Left lung (tissue), 10 donors: ENCODE measurements around the gene IGSF21. TPM values are rescaled to one million over a fixed set of nuclear protein-coding genes. Genes with fewer than 3 reads are reported as not detected.

Source experiments
- ATAC-seq: fragments of 200-7000 bp; cut with Tn5 transposase; one replicate; pipeline ENCODE4 v1.9.1; 2020; ENCODE audit warnings: moderate library complexity
- DNase-seq, 4 donors: peaks; one replicate each; pipeline ENCODE4 v3.0.0-alpha.2; 2013 to 2020
- H3K27ac ChIP-seq, 2 donors: fragments of 200-600 bp; sonication (generic) in 1 of 2; one replicate each; pipeline versions ENCODE4 v1.5.0 to v1.8.0; 2020 to 2021
- H3K27me3 ChIP-seq, 2 donors: fragments of 200-600 bp; sonication (generic) in 1 of 2; one replicate each; pipeline versions ENCODE4 v1.5.0 to v1.8.0; 2020 to 2021
- H3K36me3 ChIP-seq, 2 donors: fragments of 200-600 bp; sonication (generic) in 1 of 2; one replicate each; pipeline versions ENCODE4 v1.5.0 to v1.8.0; 2020 to 2021
- H3K4me1 ChIP-seq, 2 donors: fragments of 200-600 bp; one replicate each; pipeline ENCODE4 v1.8.0; 2021
- H3K4me3 ChIP-seq, 2 donors: fragments of 200-600 bp; sonication (generic) in 1 of 2; one replicate each; pipeline versions ENCODE4 v1.5.0 to v1.8.0; 2020 to 2021; ENCODE audit warnings: mild to moderate bottlenecking in 1 of 2
- H3K9me3 ChIP-seq, 2 donors: fragments of 200-600 bp; sonication (generic) in 1 of 2; one replicate each; pipeline versions ENCODE4 v1.5.0 to v1.8.0; 2020 to 2021
- intact Hi-C, 2 donors: fragments of 100-400 bp; cut with DNase I; formaldehyde crosslinking; loops; one replicate each; pipeline versions ENCODE4 v1.11.2 to v1.14.2; 2022
- polyA plus RNA-seq, 6 donors: library from polyadenylated mRNA; unstranded; fragments of 120-200 nt; gene quantifications; one replicate each; pipeline ENCODE4 v1.2.1, GENCODE V29; 2013; ENCODE audit not compliant: insufficient read length in 6 of 6
- total RNA-seq, 2 donors: library from RNA; stranded (reverse); fragmentation: NEBNext Ultra II Directional; extraction: Animal tissue kit (Norgen Biotek cat#: 25700); gene quantifications; one replicate each; pipeline ENCODE4 v1.2.1, GENCODE V29; 2021
- TF ChIP-seq, protein P1 (sequence below), 2 donors: fragments of 200-600 bp; sonication (generic) in 1 of 2; IDR thresholded peaks; one replicate each; pipeline versions ENCODE4 v1.5.0 to v1.8.0; 2021; ENCODE audit warnings: antibody characterized with exemption in 2 of 2
- donor health status: DM: no; HTN: yes; CAD: no.
- donor health status: DM: no; HTN: no; CAD: no.

The IGSF21 gene
- total and polyA plus RNA-seq, 8 donors: 0.14 to 1.2 (median 0.25) TPM; not detected in 2

DNA sequence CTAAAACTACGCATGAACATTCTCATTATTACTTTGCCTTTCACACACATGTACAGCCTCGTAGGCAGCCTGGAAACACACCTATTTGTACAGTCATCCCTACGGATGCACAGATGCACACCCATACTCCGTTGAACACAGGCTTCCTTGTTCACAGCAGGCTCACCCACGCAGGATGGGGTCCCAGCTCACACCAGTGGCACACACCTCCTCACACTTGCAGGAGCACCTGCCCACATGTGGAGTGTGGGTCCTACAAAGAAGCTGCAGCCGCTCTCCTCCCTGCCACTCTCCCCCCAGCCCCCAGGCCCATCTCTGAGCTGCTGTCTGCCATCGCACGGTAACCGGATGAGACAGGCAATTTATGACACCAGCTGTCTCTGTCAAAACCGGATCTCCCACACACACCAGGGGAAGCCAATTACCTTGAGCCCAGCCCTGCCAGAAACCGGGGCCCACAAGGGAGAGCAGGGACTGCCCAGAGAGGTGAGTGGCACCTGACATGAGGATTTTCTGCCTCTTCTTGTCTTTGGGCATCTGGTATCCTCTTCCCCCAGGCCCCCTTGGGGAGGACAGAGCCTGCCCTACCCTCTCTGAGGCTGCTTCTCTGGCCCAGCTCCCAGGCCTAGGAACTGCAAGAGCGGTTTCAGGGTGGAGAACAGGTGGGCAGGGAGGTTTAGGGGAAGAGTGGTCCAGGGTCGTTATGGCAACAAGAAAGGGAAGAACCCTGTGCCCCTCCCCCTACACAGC is 175.4 kb downstream of the IGSF21 start:
- no peaks in the 10 kb centered on the region for H3K4me1 ChIP-seq
- ATAC-seq: no peak
- peaks cover 0 to 75% of the 10 kb centered on the region in 2 donors for H3K27me3 ChIP-seq
- no peaks in the 10 kb centered on the region for H3K36me3 ChIP-seq
- TF ChIP-seq, protein P1, sequence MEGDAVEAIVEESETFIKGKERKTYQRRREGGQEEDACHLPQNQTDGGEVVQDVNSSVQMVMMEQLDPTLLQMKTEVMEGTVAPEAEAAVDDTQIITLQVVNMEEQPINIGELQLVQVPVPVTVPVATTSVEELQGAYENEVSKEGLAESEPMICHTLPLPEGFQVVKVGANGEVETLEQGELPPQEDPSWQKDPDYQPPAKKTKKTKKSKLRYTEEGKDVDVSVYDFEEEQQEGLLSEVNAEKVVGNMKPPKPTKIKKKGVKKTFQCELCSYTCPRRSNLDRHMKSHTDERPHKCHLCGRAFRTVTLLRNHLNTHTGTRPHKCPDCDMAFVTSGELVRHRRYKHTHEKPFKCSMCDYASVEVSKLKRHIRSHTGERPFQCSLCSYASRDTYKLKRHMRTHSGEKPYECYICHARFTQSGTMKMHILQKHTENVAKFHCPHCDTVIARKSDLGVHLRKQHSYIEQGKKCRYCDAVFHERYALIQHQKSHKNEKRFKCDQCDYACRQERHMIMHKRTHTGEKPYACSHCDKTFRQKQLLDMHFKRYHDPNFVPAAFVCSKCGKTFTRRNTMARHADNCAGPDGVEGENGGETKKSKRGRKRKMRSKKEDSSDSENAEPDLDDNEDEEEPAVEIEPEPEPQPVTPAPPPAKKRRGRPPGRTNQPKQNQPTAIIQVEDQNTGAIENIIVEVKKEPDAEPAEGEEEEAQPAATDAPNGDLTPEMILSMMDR (IDR thresholded peaks at IDR 0.05): no peak
- DNase-seq: no peak
- H3K4me3 ChIP-seq: no peak overlapping the region
- H3K27ac ChIP-seq: no peak overlapping the region
- H3K9me3 ChIP-seq: no peaks in the 10 kb centered on the region
- intact Hi-C loops: no loop called here

DNA sequence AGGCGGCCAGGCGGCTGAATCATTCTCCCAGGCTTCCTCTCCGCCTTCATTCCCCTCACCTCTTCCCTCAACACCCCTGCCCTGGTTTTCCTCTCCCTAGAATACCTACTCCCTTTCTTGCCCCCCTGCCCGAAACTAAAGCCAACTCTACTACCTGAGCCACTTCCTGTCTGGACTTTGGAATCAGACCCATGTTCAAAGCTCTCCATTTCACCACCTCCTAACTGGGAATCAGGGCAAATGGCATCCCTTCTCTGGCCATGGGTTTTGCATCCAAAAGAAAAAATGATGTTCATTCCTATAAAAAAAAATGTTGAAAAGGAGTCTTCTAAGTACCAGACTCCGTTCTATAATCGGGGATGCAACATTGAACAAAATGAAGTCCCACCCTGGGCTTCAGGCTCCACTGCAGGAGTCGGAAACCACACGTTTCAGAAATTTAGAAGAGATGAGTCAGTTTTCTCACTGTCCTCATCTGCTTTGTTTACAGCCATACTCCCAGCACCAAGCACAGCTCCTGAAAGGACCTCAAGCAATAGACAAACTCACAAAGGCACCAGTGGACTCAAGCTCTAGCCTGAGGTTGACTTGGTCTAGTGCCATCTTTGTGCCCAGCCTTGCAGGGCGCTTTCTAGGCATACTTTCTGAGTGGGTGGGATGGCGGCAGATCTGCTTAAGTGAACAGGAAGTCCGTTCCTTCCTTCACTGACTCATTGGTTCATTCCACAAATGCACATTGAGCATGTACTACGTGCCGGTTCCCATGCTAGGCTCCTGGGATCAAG is 176.2 kb downstream of the IGSF21 start:
- H3K4me1 ChIP-seq: no peaks in the 10 kb centered on the region
- no peak overlapping the region for H3K27ac ChIP-seq
- H3K9me3 ChIP-seq: no peaks in the 10 kb centered on the region
- H3K4me3 ChIP-seq: no peak overlapping the region
- H3K36me3 ChIP-seq: no peaks in the 10 kb centered on the region
- TF ChIP-seq, protein P1 (IDR thresholded peaks at IDR 0.05): no peak
- H3K27me3 ChIP-seq: peaks cover 0 to 79% of the 10 kb centered on the region in 2 donors
- no peak for DNase-seq
- no peak for ATAC-seq
- intact Hi-C loops: no loop called here

DNA sequence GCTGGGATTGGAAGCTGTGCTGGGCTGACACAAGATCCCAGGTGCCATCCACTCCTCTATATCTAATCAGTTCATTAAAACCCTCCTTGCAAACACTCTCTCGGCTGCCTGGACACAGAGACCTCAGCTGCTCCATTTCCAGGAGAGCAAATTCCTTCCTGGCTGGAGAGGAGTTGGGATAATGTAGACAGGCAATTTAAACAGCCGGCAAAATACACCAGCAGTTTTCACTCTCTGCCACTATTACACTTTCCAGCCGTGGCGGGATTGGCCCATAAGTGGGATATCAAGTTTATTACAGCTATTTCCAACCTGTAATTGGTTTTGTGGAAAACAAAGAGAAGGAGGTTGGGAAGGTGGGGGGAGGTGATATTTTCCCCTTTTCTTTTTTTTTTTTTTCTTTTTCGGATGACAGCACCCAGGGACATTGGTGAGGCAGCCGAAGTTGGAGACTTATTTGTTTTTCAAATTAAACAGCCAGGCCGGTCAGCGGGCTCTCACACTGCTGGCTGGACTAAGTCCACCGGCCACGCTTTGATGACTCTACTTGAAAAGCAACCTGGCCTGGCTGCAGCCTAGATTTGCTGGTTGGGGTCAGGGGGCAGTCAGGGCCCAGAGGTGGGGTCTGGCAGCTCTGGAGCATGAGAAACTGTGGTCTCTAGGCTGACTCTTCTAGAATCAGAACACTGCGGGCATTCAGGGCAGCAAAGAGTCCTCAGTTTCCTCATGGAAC is 177.4 kb downstream of the IGSF21 start:
- intact Hi-C loops: no loop called here
- no peak for ATAC-seq
- peaks cover 0 to 86% of the 10 kb centered on the region in 2 donors for H3K27me3 ChIP-seq

DNA sequence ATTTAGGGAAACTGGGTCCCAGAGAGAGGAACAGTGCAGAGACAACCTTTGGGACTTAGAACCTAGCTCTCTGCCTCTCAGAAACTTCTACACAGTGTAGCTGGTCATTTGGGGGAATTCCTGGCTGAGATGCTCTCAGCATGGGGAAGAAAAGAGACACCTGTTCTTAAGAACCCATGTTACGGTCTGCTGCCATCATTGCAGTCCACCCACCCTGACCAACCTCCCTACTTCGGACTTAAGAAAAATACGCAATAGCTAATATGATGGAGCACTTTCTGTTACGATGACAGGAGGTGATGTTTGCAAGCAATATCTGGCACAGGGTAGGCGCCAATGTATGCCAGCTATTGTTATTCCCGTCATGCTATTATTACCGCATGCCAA is 177.9 kb downstream of the IGSF21 start:
- DNase-seq (no peak), ATAC-seq (no peak)
- H3K36me3 ChIP-seq: no peaks in the 10 kb centered on the region
- H3K4me1 ChIP-seq: no peaks in the 10 kb centered on the region
- no peak overlapping the region for H3K4me3 ChIP-seq
- TF ChIP-seq, protein P1 (IDR thresholded peaks at IDR 0.05): no peak
- no peak overlapping the region for H3K27ac ChIP-seq
- peaks cover 0 to 86% of the 10 kb centered on the region in 2 donors for H3K27me3 ChIP-seq
- H3K9me3 ChIP-seq: no peaks in the 10 kb centered on the region
- intact Hi-C loops: no loop called here

More for the DNA sequence above, 177.4 kb downstream of the IGSF21 start:
- Histone ChIP-seq H3K9me3 (no peaks in the 10 kb centered on the region), H3K4me3 (no peak overlapping the region), H3K4me1 (no peaks in the 10 kb centered on the region), H3K27ac (no peak overlapping the region), H3K36me3 (no peaks in the 10 kb centered on the region)
- TF ChIP-seq, protein P1 (IDR thresholded peaks at IDR 0.05): no peak
- no peak for DNase-seq

DNA sequence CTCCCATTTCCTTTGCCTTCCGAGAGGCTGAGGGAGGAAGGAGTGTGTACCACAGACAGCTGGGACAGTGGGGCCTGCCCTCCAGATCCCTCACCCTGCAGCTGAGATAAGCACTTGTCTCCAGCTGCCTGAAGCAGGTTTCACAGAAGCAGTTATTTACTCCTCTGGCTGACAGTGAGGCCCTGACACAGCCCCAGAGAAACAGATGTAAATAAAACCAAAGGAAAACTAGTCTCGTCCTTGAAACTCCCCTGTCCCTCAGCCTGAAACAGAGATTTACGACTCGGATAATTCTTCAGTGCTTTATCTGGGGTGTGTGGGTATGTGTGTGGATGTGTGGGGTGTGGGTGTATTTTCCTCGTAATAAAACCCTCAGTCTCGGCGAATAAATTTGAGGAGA is 181.1 kb downstream of the IGSF21 start:
- peaks cover 0 to 76% of the 10 kb centered on the region in 2 donors for H3K27me3 ChIP-seq
- H3K9me3 ChIP-seq: no peaks in the 10 kb centered on the region
- H3K36me3 ChIP-seq: no peaks in the 10 kb centered on the region
- DNase-seq (no peak), ATAC-seq (no peak)
- H3K4me3 ChIP-seq: no peak overlapping the region
- TF ChIP-seq, protein P1 (IDR thresholded peaks at IDR 0.05): no peak
- H3K27ac ChIP-seq: no peak overlapping the region
- H3K4me1 ChIP-seq: no peaks in the 10 kb centered on the region
- intact Hi-C loops: no loop called here
